HG03342 (cell line): Measurements from ENCODE around the gene SLAIN2.
A peak's percentile ranks its signal among the peaks of the same experiment; 100 is the strongest.
"Not testable (repeated sequence)": the region's sequence is repeated elsewhere in the genome, so short reads cannot be mapped to it uniquely, and the experiment has no call there.

ENCODE experiments used
- ATAC-seq: cut with Tn5 transposase; IDR thresholded peaks from one replicate; pipeline ENCODE4 v1.9.1; 2021; ENCODE audit warnings: mild to moderate bottlenecking, moderate library complexity; ENCODE audit not compliant: unreplicated experiment

The SLAIN2 gene

DNA sequence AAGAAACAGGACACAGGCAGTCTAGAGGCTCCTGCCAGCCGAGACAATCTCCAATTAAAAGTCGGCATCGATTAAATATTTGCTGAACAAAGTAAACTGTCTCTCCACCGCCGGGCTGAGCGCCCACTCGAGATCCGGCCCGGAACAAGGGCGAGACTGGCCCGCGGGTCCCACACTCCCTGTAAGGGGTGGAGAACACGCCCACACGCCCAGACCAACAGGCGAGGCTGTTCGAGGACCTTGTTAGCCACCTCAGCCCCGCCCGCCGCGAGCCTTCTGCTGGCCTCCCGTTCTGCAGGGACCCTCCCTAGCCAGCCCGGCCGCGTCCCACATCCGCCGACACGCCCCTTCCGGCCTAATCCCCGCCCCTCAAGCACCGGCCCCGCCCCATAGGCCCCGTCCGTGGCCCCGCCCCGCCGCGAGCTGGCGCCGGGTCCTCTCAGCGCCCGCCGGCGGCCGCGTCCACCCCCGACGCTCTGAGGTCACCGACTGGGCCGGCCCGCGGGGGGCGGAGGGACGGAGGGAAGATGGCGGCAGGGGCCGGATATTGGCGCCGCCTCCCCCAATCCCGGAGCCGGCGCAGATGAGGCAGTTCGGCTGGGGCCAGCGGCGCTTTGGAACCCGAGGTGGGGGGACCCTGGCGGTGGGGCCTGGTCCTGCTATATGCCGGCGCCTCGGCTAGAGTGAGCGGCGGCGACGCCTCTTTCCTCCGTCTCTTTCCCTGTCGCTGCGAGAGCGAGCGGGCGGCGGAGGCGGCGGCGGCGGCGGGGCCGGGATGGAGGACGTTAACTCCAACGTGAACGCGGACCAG lies at the start of gene SLAIN2:
Gene SLAIN2, plus strand, starts transcription at position 565 of the 811 bp plus-strand sequence. Its CDS starts 211 bp downstream, at position 776.
- ATAC-seq = peak; percentile 86

DNA sequence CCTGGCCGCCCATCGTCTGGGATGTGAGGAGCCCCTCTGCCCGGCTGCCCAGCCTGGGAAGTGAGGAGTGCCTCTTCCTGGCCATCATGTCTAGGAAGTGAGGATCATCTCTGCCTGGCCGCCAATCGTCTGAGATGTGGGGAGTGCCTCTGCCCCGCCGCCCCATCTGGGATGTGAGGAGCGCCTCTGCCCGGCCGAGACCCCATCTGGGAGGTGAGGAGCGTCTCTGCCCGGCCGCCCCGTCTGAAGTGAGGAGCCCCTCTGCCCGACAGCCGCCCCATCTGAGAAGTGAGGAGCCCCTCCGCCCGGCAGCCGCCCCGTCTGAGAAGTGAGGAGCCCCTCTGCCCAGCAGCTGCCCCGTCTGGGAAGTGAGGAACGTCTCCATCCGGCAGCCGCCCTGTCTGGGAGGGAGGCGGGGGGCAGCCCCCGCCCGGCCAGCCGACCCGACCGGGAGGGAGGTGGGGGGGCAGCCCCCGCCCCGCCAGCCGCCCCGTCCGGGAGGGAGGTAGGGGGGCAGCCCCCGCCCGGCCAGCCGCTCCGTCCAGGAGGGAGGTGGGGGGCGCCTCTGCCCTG lies 49.0 kb upstream of the SLAIN2 start:
- not testable (repeated sequence) for ATAC-seq

DNA sequence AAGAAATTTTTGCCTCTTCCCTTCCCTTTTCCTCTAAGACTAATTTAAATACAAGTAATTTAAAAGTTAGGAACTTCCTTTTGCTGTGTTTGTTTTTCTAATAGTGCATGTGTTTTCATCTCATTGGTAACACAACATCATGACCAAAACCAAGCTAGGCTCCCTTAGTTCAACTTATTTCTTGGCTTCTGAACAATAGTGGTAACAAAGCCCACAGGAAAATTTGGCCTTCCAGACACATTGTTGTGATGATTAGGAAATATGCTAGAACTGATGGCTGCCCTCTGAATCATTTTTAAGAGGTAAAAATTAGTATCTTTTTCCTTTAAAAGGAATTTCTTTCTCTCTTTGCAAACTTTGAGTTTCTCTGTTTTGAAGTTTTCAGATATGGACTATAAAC lies 46.2 kb upstream of the SLAIN2 start:
- no peak for ATAC-seq

DNA sequence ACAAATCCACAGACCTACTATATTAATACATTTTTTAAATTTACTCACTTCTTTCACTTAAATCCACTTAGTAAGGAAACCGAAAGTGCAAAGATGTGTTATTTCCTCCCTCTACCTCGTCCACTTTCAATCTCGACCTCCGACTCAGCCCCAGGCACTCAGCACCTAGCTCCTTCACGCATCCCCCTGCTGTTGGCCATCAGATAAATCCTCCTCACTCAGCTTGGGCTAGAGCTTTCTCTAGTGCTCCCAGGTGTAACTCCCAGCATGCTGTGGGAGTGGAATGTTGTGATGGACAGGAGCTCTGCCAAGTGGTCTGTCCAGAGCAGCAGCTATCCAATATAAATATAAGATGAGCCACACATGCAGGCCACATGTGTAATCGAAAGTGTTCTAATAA lies 45.0 kb upstream of the SLAIN2 start:
- peak; percentile 77 for ATAC-seq

DNA sequence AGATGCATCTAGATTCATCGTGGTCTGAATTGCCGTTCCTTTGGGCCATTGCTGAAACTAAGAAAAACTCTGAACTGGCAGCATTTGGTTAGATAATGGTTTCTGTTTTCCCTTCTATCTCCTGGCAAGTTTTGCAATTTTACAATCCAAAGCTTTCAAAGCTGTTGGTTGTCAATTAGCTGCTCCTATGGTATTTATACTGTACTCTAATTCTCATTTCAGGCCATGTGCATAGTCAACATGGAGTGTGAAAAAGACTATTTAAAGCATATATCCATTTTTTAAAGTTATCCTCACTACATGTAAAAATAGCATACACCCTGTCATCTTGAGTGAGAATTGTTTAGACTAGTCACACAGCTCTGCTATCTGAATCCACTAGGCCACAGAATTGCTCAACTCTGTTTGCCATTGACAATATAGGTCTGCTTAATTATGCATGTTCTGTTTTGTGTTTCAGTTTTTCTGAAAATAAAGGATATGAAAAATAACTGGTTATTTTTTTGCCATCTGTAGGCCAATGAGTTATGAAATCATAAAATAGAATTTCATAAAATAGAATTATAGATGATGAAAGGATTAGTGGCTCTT lies 44.0 kb upstream of the SLAIN2 start:
- no peak for ATAC-seq

DNA sequence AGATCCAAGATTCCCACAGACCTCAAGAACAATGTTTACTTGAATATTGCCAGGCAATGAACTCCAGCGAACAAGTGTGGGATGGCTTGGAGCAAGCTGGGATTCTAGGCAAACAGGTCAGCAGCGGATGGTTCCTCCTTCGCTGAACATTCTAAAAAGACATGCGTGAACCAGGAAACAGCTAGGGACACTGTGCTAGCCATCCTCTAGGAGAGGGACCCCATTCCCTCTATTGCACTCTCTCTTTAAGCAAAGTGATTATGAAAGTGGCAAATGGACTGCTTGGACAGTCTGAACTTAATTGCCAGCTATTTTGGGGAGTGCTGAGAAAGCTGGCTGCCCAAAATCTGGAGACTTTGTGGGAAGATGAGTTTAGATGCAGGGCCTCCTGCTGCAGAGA lies 41.8 kb upstream of the SLAIN2 start:
- ATAC-seq = no peak

DNA sequence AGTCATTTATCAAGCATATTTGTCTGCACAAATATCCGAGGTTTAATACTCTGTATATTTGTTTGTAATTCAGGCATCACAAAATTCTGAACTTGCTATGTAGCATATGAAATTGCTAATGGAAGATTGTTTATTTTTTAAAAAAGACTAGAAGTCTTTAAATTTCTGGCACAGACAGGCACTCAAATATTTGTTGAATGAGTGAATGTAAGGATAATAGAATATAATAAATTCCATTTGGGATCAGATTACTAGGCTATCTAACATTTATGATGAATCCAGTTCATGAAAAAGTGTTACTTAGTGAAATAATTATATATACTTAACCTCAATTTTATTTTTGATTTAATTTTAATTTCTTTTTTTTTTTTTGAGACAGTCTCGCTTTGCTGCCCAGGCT lies 41.3 kb upstream of the SLAIN2 start:
- ATAC-seq = no peak

DNA sequence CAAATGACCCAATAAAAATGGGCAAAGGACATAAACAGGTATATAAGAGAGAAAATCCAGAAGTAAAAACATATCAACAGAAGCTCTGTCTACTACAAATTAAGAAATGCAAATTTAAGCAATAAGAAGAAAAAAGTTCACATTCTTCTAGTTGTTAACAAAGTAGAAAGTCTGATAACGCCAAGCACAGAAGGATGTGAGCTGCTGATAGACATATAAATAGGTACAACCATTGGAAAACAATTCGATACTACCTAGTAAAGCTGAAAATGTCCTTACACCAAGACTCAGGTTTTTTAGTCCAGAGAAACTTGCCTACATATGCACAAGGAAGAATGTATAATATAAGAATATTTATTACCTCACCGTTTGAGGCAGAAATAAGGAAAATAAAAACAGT lies 35.8 kb upstream of the SLAIN2 start:
- ATAC-seq = no peak

DNA sequence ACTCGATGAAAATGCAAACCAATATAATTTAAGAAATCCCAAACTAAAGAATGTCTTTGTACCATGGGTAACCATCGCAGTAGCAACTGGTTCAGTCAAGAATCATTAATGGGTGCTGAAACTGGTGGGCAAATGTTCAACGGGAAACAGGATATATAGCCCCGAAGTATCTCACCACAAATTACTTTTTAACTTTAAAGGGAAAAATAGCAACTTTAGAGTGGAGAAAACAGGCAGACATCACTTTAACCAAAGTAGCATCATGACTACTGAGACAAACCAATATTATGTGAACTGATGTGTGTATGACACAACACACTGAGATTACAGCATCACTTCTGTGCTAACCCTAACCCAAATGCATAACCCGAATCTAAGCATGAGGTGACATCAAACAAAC lies 33.8 kb upstream of the SLAIN2 start:
- ATAC-seq = no peak

DNA sequence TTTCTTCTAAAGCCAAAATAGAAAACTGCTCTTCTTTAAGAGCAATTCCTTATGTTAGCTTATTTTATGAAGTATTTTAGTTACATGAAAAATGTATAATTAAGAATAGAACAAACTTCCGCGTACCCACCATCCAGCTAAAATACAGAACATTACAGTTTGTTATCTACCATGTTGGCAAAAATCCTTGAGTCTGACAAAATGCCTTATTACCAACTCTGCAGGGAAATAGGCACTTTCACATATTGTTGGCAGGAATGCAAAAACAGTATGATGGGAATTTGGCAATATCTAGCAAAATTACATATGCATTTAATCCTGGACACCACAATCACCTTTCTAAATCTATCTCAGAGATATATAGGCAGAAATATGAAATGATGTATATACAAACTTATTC lies 32.4 kb upstream of the SLAIN2 start:
- no peak for ATAC-seq

DNA sequence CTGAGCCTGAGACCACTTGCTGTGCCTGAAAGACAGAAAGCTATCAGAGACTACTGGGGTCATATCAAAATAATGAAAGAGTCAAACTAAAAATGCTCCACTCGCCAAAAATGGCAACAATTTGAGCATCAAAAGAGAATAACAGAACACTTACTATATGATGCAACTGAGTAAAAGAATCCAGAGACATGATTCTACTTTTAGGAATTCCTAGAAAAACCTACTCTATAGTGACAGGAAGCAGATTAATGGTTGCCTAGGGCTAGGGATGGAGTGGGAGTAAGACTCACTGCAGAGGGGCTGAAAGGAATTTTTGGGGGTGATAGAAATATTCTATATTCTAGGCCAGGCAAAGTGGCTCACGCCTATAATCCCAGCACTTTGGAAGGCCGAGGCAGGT lies 29.4 kb upstream of the SLAIN2 start:
- ATAC-seq = no peak

DNA sequence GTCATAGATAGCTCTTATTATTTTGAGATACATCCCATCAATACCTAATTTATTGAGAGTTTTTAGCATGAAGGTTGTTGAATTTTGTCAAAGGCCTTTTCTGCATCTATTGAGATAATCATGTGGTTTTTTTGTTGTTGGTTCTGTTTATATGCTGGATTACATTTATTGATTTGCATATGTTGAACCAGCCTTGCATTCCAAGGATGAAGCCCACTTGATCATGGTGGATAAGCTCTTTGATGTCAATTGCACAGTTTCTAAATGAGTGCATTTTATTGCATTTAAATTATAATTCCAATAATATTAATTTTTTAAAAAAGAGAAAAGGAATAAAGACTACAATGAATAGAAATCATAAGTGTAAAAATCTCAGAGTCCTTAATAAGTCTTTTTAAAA lies 26.6 kb upstream of the SLAIN2 start:
- not testable (repeated sequence) for ATAC-seq

DNA sequence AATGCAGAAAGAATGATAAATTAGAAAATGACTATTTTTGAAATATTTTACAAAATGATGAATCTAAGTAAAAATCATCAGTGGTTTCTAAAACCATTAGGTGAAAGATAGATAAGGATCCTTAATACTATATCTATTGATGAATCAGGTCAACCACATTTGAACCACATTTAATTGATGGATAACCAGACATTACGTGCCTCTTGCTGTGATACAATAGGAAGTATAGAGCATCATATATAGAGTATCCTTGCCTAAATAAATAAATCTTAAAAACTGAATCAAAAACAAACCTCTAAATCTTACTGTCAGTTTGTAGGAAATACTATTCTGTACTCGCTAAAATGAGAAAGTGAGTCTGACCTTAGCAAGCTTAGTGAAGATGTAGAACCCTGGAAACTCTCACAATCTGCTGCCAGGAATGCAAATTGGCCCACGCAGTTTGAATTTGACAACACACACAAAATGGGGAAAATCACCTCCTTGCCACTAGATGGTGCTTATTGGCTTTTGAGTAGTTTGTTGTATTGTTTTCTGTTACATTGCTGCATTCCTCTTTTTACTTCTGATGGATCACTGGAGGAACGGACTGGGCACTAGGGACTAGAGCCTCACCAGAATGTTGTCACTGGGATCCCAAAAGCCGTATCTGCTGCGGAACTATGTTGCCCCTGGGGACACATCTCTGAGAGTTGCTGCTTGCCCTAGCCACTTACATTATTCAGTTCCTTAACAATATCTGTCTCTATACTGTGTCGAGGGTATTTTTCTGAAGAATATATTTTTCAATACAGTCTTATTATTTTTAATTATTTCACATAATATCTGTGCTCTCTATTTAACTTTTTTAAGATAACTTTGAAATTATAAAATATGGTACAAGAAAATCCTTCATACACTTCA lies 25.4 kb upstream of the SLAIN2 start:
- ATAC-seq = peak; percentile 77

DNA sequence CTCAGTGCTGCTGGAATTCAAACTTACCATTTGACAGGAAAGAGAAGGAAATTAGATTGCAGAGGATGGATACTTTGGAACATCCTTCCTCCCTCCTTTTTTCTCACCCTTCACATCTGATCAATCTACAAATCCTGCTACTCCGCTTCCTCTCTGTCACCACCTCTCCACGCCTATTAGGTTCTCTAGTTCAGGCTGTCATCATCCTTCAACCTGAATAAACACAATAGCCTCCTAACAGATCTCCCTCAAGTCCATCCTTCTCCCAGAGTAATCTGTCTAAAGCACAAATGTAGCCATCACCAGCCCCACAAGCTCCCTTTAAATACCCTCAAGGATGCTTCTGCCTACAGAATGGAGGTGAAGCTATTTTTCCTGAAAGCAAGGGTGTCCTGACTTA lies 20.0 kb upstream of the SLAIN2 start:
- no peak for ATAC-seq

DNA sequence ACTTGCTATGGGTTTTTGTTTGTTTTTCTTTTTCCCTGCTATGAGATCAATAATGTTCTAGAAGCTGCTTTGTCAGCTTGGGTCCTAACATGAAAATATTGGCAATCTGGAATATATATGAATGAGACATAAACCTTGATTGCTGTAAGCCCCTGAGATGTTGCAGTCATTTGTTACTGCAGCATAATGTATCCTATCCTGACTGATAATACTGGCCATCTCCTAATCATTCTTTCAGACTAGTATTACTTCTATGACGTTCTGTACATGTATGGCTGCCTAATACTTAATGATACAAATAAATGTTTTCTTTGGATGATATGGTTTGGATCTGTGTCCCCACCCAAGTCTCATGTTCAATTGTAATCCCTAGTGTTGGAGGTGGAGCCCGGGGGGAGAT lies 19.3 kb upstream of the SLAIN2 start:
- ATAC-seq = no peak

DNA sequence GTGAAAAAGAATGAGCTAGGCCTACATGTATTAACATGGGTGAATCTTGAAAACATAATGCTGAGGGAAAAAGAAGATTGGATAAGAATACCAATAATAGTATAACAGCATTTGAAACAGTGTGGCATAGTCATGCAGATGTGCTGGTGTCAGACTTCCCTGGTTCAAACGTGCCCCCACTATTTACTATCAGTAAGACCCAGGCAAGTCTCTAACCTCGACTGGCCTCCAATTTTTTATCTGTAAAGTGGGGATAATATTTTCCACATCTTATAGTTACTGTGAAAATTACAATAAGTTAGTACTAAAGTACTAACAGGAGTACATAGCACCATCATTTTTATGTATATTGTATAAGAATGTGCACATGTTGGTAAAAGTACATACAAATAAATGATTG lies 17.0 kb upstream of the SLAIN2 start:
- ATAC-seq = no peak

DNA sequence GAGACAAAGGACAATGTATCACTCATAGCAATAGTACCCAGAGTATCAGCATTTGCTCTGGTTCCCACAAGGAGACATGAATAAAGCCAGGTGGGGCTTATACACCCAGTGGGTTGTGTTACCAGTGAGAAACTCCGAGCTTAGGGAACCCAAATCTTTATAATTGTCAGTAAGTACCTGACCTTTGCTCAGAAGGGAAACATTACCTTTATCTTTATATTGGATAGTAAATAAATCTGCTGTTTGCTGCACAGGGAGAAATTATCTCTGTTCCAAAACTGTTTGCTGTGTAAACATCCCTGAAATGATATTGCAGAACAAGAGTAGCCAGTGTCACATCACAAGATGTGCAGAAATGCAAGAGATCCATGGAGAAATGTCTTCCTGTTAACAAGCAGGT lies 12.1 kb upstream of the SLAIN2 start:
- ATAC-seq = no peak

DNA sequence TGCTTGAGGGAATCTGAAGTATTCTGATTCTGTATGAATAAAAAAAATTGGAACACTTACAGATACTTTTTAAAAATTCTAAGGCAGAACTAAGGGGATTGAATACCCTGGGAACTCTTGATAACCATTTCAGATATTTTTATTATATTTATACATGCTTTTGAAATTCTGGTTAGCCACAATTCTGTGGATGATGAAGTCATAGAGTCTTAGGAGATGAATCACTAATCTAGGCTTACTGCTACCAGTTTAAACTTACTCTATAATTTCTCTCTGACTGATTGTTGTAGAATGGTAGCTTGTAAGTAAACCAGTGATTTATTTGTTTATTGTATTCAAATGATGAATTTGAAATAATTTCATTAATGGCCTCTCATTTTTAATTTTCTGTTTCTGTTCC lies 11.4 kb upstream of the SLAIN2 start:
- no peak for ATAC-seq

DNA sequence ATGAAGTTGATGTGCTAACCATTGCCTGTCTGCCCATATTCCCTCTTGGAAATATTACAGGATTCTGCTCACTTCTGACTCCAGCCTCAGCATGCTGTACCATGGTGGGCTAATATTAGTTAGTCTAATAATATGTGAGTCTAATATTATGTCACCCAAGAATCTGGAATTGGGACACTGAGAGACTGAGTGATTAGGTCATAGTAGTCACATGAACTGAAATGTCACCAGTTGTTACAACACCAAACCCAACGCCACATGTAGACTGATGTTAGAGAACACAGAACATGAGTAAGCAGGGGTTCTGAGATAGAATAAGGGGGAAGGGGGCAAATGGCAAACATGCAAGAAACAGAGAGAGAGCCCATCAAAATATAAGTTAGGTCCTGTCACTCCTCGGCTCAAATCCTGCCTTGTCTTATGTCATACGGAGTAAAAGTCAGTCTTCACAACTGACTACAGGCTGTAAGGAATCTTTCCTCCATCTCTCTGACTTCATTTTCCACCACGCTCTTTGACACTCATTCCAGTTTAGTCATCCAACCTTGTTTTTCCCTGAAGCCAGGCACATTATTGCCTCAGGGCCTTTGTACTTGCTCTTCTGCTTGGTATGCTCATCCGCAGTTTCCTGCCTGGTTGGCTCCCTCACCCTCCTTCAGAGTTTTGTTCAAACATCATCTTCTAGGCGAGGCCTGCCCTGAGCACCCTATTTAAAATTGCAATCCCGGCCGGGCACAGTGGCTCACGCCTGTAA lies 9.6 kb upstream of the SLAIN2 start:
- ATAC-seq = no peak

DNA sequence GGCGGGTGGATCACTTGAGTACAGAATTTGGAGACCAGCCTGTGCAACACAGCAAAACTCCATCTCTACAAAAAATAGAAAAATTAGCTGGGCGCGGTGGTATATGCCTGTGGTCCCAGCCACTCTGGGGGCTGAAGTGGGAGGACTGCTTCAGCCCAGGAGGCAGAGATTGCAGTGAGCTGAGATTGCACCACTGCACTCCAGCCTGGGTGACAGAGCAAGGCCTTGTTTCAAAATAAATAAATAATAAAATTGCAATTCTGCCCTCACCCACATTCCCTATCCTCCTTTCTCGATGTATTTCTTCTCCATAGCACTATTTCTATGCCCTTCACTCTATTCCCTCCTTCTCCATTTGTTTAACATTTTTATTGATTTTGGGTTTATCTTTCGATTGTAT lies 8.7 kb upstream of the SLAIN2 start:
- ATAC-seq = no peak

DNA sequence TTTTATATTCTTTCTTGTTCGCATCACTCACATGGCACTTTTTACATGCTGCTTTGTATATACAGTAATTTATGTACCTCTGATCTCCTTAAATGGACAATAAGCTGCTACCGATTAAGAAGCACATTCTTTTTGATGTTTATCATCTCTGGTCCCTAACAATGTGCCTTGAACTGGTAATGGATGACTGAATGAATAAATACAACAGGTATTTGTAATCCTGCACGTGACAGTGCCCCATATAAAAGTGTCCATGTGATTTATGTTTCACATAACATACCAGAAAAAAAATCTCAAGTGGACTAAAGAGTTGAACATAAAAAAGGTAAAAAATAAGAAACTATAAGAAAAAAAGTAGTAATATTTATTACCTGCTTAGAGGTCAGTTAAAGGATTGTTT lies 7.7 kb upstream of the SLAIN2 start:
- ATAC-seq = no peak
